ENCODE data around the gene GPHA2.

The GPHA2 gene

DNA sequence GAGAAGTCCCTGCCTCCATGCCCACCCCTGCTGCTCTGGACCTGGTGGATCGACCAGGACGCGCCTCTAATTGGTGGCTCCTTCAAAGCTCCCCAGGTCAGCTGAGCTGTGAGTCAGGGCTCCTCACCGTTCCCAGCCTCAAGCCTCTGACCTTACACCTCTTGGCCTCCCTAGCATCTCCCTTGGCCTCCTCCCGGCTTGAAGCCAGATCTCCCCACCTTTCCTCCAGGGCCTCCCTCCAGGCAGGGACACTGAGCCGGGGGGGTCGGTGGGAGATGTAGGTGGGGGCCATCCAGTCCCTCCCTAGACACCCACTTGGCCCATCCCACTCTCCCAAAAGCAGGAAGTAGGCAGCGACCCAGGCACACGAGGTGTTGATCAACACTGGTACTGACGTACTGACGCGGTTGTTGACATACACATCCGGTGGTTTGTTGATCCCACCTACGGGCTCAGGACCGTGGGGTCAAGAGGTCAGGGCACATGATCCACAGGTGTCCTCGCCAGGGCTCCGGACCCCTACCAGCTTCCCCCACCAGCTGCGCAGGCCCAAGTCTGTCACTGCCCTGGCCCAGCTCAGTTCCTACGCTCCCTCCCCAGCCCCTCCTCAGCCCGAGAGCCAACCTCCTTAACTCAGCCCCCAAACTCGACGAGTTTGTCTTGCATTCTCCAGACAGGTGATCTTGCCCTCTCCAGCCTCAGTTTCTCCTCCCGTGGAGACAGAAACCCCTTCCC lies 19.5 kb downstream of the GPHA2 start:
- Histone ChIP-seq H3K9ac (ENCODE audit: insufficient read length, low read depth) (peak overlapping the region; percentile 92), H3K4me1 (ENCODE audit: insufficient read depth, insufficient read length) (no peaks in the 10 kb centered on the region), H3K36me3 (ENCODE audit: insufficient read depth, insufficient read length, low read length) (peaks cover 31% of the 10 kb centered on the region), H3K9me3 (ENCODE audit: insufficient read depth, low read length) (no peaks in the 10 kb centered on the region), H3K27me3 (ENCODE audit: insufficient read depth, insufficient read length) (no peaks in the 10 kb centered on the region), H3K4me3 (ENCODE audit: insufficient read length, low read depth) (peak overlapping the region; percentile 87)
- no peak for DNase-seq (ENCODE audit: low read depth, low spot score)
- TF ChIP-seq SUZ12 (IDR thresholded peaks at IDR 0.05; ENCODE audit: extremely low read depth, insufficient read depth, insufficient read length) (no peak), YY1 (IDR thresholded peaks at IDR 0.05; ENCODE audit: insufficient read depth, insufficient read length) (no peak), ZNF274 (IDR thresholded peaks at IDR 0.05; ENCODE audit: low read depth, low read length) (no peak)

DNA sequence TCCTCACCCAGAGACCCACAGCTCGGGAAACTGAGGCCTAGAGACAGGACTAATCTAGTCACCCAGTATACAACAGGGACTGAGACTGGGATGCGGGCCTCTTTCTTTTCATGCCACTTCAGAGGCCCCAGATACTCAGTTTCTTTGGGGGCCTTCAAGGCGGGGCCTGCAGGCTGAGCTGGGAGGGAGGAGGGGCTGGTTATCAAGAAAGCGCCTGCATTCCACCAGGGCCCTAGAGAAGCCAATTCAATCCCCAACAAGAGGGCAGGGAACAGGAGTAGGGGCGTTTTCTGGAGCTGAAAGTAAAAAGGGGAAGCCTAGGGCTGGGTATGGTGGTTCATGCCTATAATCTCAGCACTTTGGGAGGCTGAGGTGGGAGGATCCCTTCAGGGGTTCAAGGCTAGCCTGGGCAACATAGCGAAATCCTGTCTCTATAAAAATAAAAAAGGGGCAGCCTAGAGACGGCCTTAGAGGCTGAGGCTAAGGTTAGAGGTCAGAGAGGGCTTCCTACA lies 20.3 kb downstream of the GPHA2 start:
- TF ChIP-seq YY1 (IDR thresholded peaks at IDR 0.05; ENCODE audit: insufficient read depth, insufficient read length) (no peak), SUZ12 (IDR thresholded peaks at IDR 0.05; ENCODE audit: extremely low read depth, insufficient read depth, insufficient read length) (no peak)
- no peak overlapping the region for H3K4me3 ChIP-seq (ENCODE audit: insufficient read length, low read depth)
- H3K9me3 ChIP-seq (ENCODE audit: insufficient read depth, low read length) = no peaks in the 10 kb centered on the region
- H3K9ac ChIP-seq (ENCODE audit: insufficient read length, low read depth) = peak overlapping the region; percentile 92
- H3K36me3 ChIP-seq (ENCODE audit: insufficient read depth, insufficient read length, low read length) = peaks cover 38% of the 10 kb centered on the region
- no peak for DNase-seq (ENCODE audit: low read depth, low spot score)
- H3K4me1 ChIP-seq (ENCODE audit: insufficient read depth, insufficient read length) = no peaks in the 10 kb centered on the region
- no peaks in the 10 kb centered on the region for H3K27me3 ChIP-seq (ENCODE audit: insufficient read depth, insufficient read length)

DNA sequence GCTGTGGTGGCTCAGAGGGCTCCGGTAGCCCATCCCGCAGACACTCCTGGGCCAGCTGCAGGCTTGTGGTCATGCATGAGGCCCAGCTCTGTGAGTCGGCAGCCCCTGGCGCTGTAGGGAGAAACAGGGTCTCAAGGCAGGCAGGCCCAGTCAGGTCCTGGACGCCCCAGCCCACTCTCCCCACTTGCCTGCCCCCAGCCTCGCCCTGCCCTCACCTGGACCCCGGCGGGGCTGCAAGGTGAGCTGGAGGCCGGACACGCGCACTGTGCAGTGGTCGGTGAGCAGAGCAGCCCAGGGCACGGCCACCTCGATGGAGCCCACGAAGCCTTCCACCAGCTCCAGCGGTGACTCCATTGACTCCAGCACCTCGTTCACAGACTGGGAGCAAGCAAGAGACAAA lies 21.6 kb downstream of the GPHA2 start:
- no peaks in the 10 kb centered on the region for H3K4me1 ChIP-seq (ENCODE audit: insufficient read depth, insufficient read length)
- H3K36me3 ChIP-seq (ENCODE audit: insufficient read depth, insufficient read length, low read length) = peaks cover 51% of the 10 kb centered on the region
- no peak overlapping the region for H3K9ac ChIP-seq (ENCODE audit: insufficient read length, low read depth)
- no peak for TF ChIP-seq YY1 (IDR thresholded peaks at IDR 0.05; ENCODE audit: insufficient read depth, insufficient read length)
- no peak for TF ChIP-seq ZNF274 (IDR thresholded peaks at IDR 0.05; ENCODE audit: low read depth, low read length)
- no peak for TF ChIP-seq SUZ12 (IDR thresholded peaks at IDR 0.05; ENCODE audit: extremely low read depth, insufficient read depth, insufficient read length)
- H3K4me3 ChIP-seq (ENCODE audit: insufficient read length, low read depth) = no peak overlapping the region
- H3K27me3 ChIP-seq (ENCODE audit: insufficient read depth, insufficient read length) = no peaks in the 10 kb centered on the region
- no peaks in the 10 kb centered on the region for H3K9me3 ChIP-seq (ENCODE audit: insufficient read depth, low read length)
- no peak for DNase-seq (ENCODE audit: low read depth, low spot score)

DNA sequence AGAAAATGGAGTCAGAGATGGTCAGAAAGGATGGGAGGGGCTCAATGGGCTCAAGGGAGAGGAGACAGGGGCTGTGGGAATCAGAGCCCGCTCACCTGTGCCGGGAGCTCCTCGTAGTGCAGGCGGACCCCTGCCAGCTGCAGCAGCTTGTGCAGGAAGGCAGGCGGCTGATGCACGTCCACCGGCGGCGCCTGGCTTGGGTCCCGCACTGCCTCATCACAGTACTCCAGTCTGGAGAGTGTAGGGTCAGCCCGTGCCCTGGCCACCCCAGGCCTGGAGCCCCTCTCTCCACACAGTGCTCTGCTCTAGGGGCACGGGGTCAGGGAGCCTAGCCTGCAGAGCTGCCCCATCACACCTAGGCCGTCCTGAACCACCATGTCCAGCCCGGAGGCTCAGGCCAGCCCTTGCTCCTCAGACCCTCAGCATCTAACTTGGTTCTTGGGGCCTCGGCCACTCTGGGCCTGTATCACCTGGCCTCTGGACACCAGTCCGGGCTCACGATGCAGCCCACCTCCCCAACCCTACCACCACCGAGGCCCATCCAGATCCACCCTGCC lies 22.4 kb downstream of the GPHA2 start:
- no peaks in the 10 kb centered on the region for H3K27me3 ChIP-seq (ENCODE audit: insufficient read depth, insufficient read length)
- TF ChIP-seq YY1 (IDR thresholded peaks at IDR 0.05; ENCODE audit: insufficient read depth, insufficient read length) = no peak
- no peak for TF ChIP-seq SUZ12 (IDR thresholded peaks at IDR 0.05; ENCODE audit: extremely low read depth, insufficient read depth, insufficient read length)
- TF ChIP-seq ZNF274 (IDR thresholded peaks at IDR 0.05; ENCODE audit: low read depth, low read length) = no peak

DNA sequence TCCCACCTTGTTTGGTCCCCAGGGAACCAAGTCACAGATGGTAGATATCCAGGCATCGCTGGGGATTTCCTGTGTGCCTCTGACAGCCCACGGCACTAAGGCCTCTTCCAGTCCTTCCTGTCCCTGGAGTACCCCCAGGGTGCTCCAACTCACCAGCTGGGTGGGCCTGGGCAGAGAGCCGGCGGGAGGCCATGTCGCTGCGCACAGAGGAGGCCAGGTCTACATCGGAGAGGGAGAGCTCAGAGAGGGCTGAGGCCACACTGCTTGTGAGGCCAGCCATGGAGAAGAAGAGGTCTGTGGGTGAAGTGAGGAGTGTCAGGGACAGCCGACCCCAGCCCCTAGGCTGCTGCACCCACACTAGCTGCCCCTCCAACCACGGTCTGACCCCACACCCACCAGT lies 24.0 kb downstream of the GPHA2 start:
- Histone ChIP-seq H3K9ac (ENCODE audit: insufficient read length, low read depth) (no peak overlapping the region), H3K4me3 (ENCODE audit: insufficient read length, low read depth) (no peak overlapping the region), H3K36me3 (ENCODE audit: insufficient read depth, insufficient read length, low read length) (peaks cover 71% of the 10 kb centered on the region), H3K4me1 (ENCODE audit: insufficient read depth, insufficient read length) (no peaks in the 10 kb centered on the region), H3K27me3 (ENCODE audit: insufficient read depth, insufficient read length) (no peaks in the 10 kb centered on the region), H3K9me3 (ENCODE audit: insufficient read depth, low read length) (no peaks in the 10 kb centered on the region)
- TF ChIP-seq ZNF274 (IDR thresholded peaks at IDR 0.05; ENCODE audit: low read depth, low read length) = no peak
- DNase-seq (ENCODE audit: low read depth, low spot score) = no peak

More for the DNA sequence above, 22.4 kb downstream of the GPHA2 start:
- H3K36me3 ChIP-seq (ENCODE audit: insufficient read depth, insufficient read length, low read length) = peaks cover 59% of the 10 kb centered on the region
- no peaks in the 10 kb centered on the region for H3K4me1 ChIP-seq (ENCODE audit: insufficient read depth, insufficient read length)
- no peaks in the 10 kb centered on the region for H3K9me3 ChIP-seq (ENCODE audit: insufficient read depth, low read length)
- no peak for DNase-seq (ENCODE audit: low read depth, low spot score)
- no peak overlapping the region for H3K9ac ChIP-seq (ENCODE audit: insufficient read length, low read depth)
- H3K4me3 ChIP-seq (ENCODE audit: insufficient read length, low read depth) = no peak overlapping the region

DNA sequence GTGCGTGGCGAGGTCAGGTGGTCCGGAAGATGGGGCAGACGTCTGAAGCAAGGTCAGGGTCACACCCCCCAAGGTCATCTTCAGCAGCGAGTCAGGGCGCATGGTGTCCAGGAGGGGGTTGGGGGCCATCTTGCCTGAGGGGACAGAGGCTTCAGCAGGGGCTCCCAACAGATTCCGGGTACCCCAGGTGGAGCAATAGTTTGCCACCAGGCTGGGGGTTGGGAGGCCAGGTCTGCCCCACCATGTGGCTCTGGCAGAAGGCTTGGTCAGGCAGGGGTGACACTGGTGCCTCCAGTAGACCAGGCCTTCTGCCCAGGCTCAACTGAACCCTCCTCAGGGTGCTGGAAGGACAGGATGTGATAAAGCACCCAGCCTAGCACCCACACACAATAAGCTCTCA lies 24.6 kb downstream of the GPHA2 start:
- Histone ChIP-seq H3K36me3 (ENCODE audit: insufficient read depth, insufficient read length, low read length) (peaks cover 77% of the 10 kb centered on the region), H3K9me3 (ENCODE audit: insufficient read depth, low read length) (no peaks in the 10 kb centered on the region), H3K27me3 (ENCODE audit: insufficient read depth, insufficient read length) (no peaks in the 10 kb centered on the region), H3K4me3 (ENCODE audit: insufficient read length, low read depth) (no peak overlapping the region), H3K9ac (ENCODE audit: insufficient read length, low read depth) (no peak overlapping the region), H3K4me1 (ENCODE audit: insufficient read depth, insufficient read length) (no peaks in the 10 kb centered on the region)
- no peak for DNase-seq (ENCODE audit: low read depth, low spot score)
- TF ChIP-seq ZNF274 (IDR thresholded peaks at IDR 0.05; ENCODE audit: low read depth, low read length) (no peak), YY1 (IDR thresholded peaks at IDR 0.05; ENCODE audit: insufficient read depth, insufficient read length) (no peak), SUZ12 (IDR thresholded peaks at IDR 0.05; ENCODE audit: extremely low read depth, insufficient read depth, insufficient read length) (no peak)

DNA sequence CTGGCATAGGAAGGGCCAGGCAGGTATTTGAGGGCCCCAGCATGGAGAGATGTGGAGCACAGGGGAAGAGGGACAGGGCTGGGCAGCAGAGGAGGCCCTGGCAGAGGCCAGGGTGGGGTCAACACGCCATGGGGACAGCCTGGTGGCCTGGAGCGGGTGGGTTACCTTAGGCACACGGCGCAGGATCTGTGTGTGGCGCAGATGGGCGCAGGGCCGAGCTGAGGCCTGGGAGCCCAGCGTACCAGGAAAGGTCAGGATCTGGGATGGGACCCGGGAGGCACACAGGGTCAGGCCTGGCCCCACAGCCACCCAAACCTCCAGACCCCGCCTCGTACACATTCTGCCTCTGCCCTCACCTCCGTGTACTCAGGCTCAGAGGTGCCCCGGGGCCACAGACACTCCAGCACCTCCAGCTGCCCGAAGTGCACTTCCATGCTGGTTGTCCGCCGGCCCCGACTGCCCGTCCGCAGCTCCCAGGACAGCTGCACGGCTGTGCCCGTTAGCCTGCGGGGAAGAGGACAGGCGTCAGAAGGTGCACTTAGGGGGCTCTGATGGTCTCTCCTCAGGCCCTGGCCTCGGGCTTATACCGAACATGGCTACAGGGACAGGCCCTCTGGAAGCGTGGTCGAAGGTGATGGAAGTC lies 25.1 kb downstream of the GPHA2 start:
- no peak for DNase-seq (ENCODE audit: low read depth, low spot score)
- Histone ChIP-seq H3K27me3 (ENCODE audit: insufficient read depth, insufficient read length) (no peaks in the 10 kb centered on the region), H3K9me3 (ENCODE audit: insufficient read depth, low read length) (no peaks in the 10 kb centered on the region), H3K4me1 (ENCODE audit: insufficient read depth, insufficient read length) (no peaks in the 10 kb centered on the region), H3K36me3 (ENCODE audit: insufficient read depth, insufficient read length, low read length) (peaks cover 83% of the 10 kb centered on the region), H3K4me3 (ENCODE audit: insufficient read length, low read depth) (no peak overlapping the region), H3K9ac (ENCODE audit: insufficient read length, low read depth) (no peak overlapping the region)
- TF ChIP-seq YY1 (IDR thresholded peaks at IDR 0.05; ENCODE audit: insufficient read depth, insufficient read length) (no peak), ZNF274 (IDR thresholded peaks at IDR 0.05; ENCODE audit: low read depth, low read length) (no peak), SUZ12 (IDR thresholded peaks at IDR 0.05; ENCODE audit: extremely low read depth, insufficient read depth, insufficient read length) (no peak)

All from NT2/D1 (cell line).